Measurements from ENCODE around the gene NEO1.

DNA sequence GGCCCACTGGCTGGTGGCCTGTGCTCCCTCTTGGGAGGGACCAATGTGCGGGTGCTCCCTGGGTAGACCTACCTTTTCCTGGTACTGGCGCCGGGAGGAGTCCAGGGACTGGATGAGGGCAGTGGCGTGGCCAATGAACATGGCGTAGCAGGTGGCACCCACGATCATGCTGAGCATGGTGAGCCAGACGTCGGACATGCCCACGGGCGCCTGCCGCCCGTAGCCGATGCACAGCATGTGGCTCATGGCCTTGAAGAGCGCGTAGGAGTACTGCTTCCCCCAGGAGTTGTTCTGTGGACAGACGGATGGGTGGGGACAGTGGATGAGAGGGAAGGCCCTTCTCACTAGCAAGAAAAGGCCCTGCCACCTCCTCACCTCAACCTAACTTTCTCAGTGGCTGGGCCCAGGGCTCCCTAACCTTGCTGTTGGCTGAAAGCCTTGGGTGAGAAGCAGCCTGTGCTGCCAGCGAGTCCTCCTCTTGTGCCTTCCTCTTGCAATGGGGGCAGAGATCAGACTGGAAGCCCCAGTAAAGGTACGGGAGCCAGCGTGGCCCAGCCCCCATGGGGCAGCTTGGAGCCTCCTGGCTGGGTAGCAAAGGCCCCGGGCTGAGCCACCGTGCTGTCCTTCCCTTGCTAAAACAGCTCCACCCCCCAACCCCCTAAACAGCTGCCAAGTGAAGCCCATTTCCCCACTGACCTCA lies 277.4 kb downstream of the NEO1 start:
- no peak for TF ChIP-seq ZFP30 (CRISPR knock-in tag; IDR thresholded peaks at IDR 0.05)
- no peak for TF ChIP-seq ZNF8 (CRISPR knock-in tag; IDR thresholded peaks at IDR 0.05)
- no peak for TF ChIP-seq ARNTL (CRISPR knock-in tag; IDR thresholded peaks at IDR 0.05; ENCODE audit: borderline replicate concordance, low read depth)
- no peak for TF ChIP-seq BACH2 (CRISPR knock-in tag; IDR thresholded peaks at IDR 0.05; ENCODE audit: borderline replicate concordance)
- no peak for TF ChIP-seq RARB (CRISPR knock-in tag; IDR thresholded peaks at IDR 0.05)
- no peak for TF ChIP-seq ESRRG (CRISPR knock-in tag; IDR thresholded peaks at IDR 0.05)
- TF ChIP-seq, protein P1, sequence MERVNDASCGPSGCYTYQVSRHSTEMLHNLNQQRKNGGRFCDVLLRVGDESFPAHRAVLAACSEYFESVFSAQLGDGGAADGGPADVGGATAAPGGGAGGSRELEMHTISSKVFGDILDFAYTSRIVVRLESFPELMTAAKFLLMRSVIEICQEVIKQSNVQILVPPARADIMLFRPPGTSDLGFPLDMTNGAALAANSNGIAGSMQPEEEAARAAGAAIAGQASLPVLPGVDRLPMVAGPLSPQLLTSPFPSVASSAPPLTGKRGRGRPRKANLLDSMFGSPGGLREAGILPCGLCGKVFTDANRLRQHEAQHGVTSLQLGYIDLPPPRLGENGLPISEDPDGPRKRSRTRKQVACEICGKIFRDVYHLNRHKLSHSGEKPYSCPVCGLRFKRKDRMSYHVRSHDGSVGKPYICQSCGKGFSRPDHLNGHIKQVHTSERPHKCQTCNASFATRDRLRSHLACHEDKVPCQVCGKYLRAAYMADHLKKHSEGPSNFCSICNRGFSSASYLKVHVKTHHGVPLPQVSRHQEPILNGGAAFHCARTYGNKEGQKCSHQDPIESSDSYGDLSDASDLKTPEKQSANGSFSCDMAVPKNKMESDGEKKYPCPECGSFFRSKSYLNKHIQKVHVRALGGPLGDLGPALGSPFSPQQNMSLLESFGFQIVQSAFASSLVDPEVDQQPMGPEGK (CRISPR knock-in tag; IDR thresholded peaks at IDR 0.05; ENCODE audit: borderline replicate concordance): no peak
- TF ChIP-seq ZNF565 (CRISPR knock-in tag; conservative IDR thresholded peaks at IDR 0.05; ENCODE audit: low read depth): no peak
- TF ChIP-seq PPARA (CRISPR knock-in tag; IDR thresholded peaks at IDR 0.05; ENCODE audit: borderline replicate concordance): no peak
- no peak for TF ChIP-seq ZFP3 (CRISPR knock-in tag; IDR thresholded peaks at IDR 0.05)
